GM12891 (cell line): Measurements from ENCODE around the gene PTPRT.

Experiments
- DNase-seq: peaks from one replicate; pipeline ENCODE4 v3.0.0; 2011; ENCODE audit warnings: low spot score; ENCODE audit not compliant: insufficient read length
- FAIRE-seq: peaks from 2 replicates; lab custom pipeline; 2011; peaks lifted over from hg19 to GRCh38; lab: Jason Lieb, UNC
- PAX5 ChIP-seq: IDR thresholded peaks from 2 replicates; pipeline ENCODE4 v1.6.1; 2011; ENCODE audit warnings: low read length, moderate library complexity, mild to moderate bottlenecking; ENCODE audit not compliant: insufficient read depth, severe bottlenecking
- POLR2A ChIP-seq: IDR thresholded peaks from 2 replicates; pipeline ENCODE4 v1.6.1; 2011; ENCODE audit warnings: low read depth, low read length, control low read depth
- POLR2AphosphoS5 ChIP-seq: IDR thresholded peaks from 2 replicates; pipeline ENCODE4 v1.6.1; 2011; ENCODE audit warnings: low read depth, low read length, control low read depth
- POU2F2 ChIP-seq: IDR thresholded peaks from 2 replicates; pipeline ENCODE4 v1.6.1; 2011; ENCODE audit warnings: low read depth, mild to moderate bottlenecking, control low read depth, low read length, moderate library complexity
- SPI1 ChIP-seq: IDR thresholded peaks from 2 replicates; pipeline ENCODE4 v1.6.1; 2011; ENCODE audit warnings: low read depth, low read length, control low read depth
- TAF1 ChIP-seq: IDR thresholded peaks from 2 replicates; pipeline ENCODE4 v1.6.1; 2011; ENCODE audit warnings: low read depth, low read length, control low read depth

Gene PTPRT

GRCh38 chr20:42276718-42277602, 912.7 kb downstream of the PTPRT start:
- no peak for FAIRE-seq
- TF ChIP-seq TAF1: no peak
- TF ChIP-seq POLR2A: no peak
- TF ChIP-seq PAX5: no peak
- TF ChIP-seq SPI1: no peak
- no peak for TF ChIP-seq POU2F2
- no peak for TF ChIP-seq POLR2AphosphoS5
- DNase-seq: no peak

GRCh38 chr20:42274986-42275385, 914.7 kb downstream of the PTPRT start:
- FAIRE-seq: no peak
- no peak for TF ChIP-seq TAF1
- no peak for TF ChIP-seq POU2F2
- no peak for TF ChIP-seq POLR2A
- no peak for TF ChIP-seq POLR2AphosphoS5
- no peak for TF ChIP-seq PAX5
- no peak for TF ChIP-seq SPI1

GRCh38 chr20:42272516-42272915, 917.2 kb downstream of the PTPRT start:
- TF ChIP-seq SPI1 (no peak), POLR2A (no peak), TAF1 (no peak), POU2F2 (no peak), PAX5 (no peak), POLR2AphosphoS5 (no peak)
- no peak for DNase-seq
- no peak for FAIRE-seq

More at GRCh38 chr20:42274986-42275385, 914.7 kb downstream of the PTPRT start:
- DNase-seq: no peak

- DNase-seq (no peak), FAIRE-seq (no peak)
- no peak for TF ChIP-seq POU2F2
These were observed 919.2 kb downstream of the PTPRT start for GRCh38 chr20:42270539-42270938.

GRCh38 chr20:42267793-42268384, 921.8 kb downstream of the PTPRT start:
- TF ChIP-seq POU2F2: no peak
- no peak for TF ChIP-seq POLR2A
- no peak for TF ChIP-seq PAX5
- no peak for FAIRE-seq
- no peak for DNase-seq

- TF ChIP-seq SPI1 (no peak), POU2F2 (no peak), TAF1 (no peak), POLR2AphosphoS5 (no peak), POLR2A (no peak), PAX5 (no peak)
- no peak for FAIRE-seq
- DNase-seq: no peak
These were observed 927.9 kb downstream of the PTPRT start for GRCh38 chr20:42261766-42262270.

GRCh38 chr20:42260184-42260583, 929.5 kb downstream of the PTPRT start:
- DNase-seq (no peak), FAIRE-seq (no peak)
- TF ChIP-seq POLR2AphosphoS5: no peak
- no peak for TF ChIP-seq PAX5
- TF ChIP-seq POLR2A: no peak
- no peak for TF ChIP-seq SPI1
- TF ChIP-seq POU2F2: no peak
- no peak for TF ChIP-seq TAF1

- TF ChIP-seq POU2F2 (no peak), SPI1 (no peak), TAF1 (no peak), PAX5 (no peak), POLR2AphosphoS5 (no peak), POLR2A (no peak)
- no peak for DNase-seq
- FAIRE-seq: no peak
These were observed 930.3 kb downstream of the PTPRT start for GRCh38 chr20:42259389-42259788.

- no peak for FAIRE-seq
- no peak for DNase-seq
- TF ChIP-seq SPI1 (no peak), POLR2A (no peak), POU2F2 (no peak), PAX5 (no peak)
These were observed 931.0 kb downstream of the PTPRT start for GRCh38 chr20:42258564-42259302.
